ENCODE results near the gene PRKCE. TPM values are rescaled to one million over a fixed set of nuclear protein-coding genes. Genes with fewer than 3 reads are reported as not detected.

PRKCE gene
- total and polyA plus RNA-seq, 2 of the 8 experiments (the other 6 are each of a cell fraction or from before 2014, with no cell fraction given), result 0.54 to 2.1 TPM

DNA sequence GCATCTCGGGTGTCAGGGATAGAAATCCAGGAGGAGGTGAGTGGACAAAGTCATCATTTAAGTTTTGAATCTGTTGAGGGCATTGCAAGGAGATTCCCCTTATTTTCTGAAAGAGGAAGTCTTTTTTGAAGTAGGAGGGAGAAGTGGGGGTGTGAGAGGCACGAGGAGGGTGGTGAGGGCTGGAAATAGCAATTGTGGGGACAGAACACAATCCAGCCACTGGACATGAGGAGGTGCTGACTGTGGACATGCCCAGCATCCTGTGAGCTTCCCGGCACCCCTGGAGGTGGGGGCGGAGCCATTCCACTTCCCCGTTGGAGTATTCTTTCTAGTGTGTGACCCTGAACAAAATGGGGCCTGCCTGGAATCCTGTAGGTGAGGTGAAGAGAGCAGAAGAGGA lies 335.0 kb downstream of the PRKCE start (continued):
- TF ChIP-seq, protein P1, sequence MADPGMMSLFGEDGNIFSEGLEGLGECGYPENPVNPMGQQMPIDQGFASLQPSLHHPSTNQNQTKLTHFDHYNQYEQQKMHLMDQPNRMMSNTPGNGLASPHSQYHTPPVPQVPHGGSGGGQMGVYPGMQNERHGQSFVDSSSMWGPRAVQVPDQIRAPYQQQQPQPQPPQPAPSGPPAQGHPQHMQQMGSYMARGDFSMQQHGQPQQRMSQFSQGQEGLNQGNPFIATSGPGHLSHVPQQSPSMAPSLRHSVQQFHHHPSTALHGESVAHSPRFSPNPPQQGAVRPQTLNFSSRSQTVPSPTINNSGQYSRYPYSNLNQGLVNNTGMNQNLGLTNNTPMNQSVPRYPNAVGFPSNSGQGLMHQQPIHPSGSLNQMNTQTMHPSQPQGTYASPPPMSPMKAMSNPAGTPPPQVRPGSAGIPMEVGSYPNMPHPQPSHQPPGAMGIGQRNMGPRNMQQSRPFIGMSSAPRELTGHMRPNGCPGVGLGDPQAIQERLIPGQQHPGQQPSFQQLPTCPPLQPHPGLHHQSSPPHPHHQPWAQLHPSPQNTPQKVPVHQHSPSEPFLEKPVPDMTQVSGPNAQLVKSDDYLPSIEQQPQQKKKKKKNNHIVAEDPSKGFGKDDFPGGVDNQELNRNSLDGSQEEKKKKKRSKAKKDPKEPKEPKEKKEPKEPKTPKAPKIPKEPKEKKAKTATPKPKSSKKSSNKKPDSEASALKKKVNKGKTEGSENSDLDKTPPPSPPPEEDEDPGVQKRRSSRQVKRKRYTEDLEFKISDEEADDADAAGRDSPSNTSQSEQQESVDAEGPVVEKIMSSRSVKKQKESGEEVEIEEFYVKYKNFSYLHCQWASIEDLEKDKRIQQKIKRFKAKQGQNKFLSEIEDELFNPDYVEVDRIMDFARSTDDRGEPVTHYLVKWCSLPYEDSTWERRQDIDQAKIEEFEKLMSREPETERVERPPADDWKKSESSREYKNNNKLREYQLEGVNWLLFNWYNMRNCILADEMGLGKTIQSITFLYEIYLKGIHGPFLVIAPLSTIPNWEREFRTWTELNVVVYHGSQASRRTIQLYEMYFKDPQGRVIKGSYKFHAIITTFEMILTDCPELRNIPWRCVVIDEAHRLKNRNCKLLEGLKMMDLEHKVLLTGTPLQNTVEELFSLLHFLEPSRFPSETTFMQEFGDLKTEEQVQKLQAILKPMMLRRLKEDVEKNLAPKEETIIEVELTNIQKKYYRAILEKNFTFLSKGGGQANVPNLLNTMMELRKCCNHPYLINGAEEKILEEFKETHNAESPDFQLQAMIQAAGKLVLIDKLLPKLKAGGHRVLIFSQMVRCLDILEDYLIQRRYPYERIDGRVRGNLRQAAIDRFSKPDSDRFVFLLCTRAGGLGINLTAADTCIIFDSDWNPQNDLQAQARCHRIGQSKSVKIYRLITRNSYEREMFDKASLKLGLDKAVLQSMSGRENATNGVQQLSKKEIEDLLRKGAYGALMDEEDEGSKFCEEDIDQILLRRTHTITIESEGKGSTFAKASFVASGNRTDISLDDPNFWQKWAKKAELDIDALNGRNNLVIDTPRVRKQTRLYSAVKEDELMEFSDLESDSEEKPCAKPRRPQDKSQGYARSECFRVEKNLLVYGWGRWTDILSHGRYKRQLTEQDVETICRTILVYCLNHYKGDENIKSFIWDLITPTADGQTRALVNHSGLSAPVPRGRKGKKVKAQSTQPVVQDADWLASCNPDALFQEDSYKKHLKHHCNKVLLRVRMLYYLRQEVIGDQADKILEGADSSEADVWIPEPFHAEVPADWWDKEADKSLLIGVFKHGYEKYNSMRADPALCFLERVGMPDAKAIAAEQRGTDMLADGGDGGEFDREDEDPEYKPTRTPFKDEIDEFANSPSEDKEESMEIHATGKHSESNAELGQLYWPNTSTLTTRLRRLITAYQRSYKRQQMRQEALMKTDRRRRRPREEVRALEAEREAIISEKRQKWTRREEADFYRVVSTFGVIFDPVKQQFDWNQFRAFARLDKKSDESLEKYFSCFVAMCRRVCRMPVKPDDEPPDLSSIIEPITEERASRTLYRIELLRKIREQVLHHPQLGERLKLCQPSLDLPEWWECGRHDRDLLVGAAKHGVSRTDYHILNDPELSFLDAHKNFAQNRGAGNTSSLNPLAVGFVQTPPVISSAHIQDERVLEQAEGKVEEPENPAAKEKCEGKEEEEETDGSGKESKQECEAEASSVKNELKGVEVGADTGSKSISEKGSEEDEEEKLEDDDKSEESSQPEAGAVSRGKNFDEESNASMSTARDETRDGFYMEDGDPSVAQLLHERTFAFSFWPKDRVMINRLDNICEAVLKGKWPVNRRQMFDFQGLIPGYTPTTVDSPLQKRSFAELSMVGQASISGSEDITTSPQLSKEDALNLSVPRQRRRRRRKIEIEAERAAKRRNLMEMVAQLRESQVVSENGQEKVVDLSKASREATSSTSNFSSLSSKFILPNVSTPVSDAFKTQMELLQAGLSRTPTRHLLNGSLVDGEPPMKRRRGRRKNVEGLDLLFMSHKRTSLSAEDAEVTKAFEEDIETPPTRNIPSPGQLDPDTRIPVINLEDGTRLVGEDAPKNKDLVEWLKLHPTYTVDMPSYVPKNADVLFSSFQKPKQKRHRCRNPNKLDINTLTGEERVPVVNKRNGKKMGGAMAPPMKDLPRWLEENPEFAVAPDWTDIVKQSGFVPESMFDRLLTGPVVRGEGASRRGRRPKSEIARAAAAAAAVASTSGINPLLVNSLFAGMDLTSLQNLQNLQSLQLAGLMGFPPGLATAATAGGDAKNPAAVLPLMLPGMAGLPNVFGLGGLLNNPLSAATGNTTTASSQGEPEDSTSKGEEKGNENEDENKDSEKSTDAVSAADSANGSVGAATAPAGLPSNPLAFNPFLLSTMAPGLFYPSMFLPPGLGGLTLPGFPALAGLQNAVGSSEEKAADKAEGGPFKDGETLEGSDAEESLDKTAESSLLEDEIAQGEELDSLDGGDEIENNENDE (IDR thresholded peaks at IDR 0.05; ENCODE audit: insufficient replicate concordance, low read length), result no peak
- no peak for TF ChIP-seq EZH2 (IDR thresholded peaks at IDR 0.05; ENCODE audit: low read depth, low read length, severe bottlenecking)
- TF ChIP-seq SP4 (IDR thresholded peaks at IDR 0.05; ENCODE audit: low read length), result no peak
- no peak for TF ChIP-seq POU5F1 (IDR thresholded peaks at IDR 0.05; ENCODE audit: low read depth, low read length)
- no peak for TF ChIP-seq KDM5A (IDR thresholded peaks at IDR 0.05; ENCODE audit: low read length)
- no peak for TF ChIP-seq KDM1A (IDR thresholded peaks at IDR 0.05; ENCODE audit: borderline replicate concordance, low read length)
- TF ChIP-seq, protein P2, sequence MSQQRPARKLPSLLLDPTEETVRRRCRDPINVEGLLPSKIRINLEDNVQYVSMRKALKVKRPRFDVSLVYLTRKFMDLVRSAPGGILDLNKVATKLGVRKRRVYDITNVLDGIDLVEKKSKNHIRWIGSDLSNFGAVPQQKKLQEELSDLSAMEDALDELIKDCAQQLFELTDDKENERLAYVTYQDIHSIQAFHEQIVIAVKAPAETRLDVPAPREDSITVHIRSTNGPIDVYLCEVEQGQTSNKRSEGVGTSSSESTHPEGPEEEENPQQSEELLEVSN (IDR thresholded peaks at IDR 0.05), result no peak
- TF ChIP-seq SIX5 (IDR thresholded peaks at IDR 0.05; ENCODE audit: low read depth, low read length), result no peak
- TF ChIP-seq GABPA (IDR thresholded peaks at IDR 0.05; ENCODE audit: borderline replicate concordance, insufficient read depth, low read length), result no peak
- no peak for TF ChIP-seq BRCA1 (IDR thresholded peaks at IDR 0.05; ENCODE audit: low read depth, low read length)
- no peak for TF ChIP-seq ASH2L (IDR thresholded peaks at IDR 0.05; ENCODE audit: low read length)
